A549 treated with ZK216348 at 1 μM for 4 hours (cell line): Measurements from ENCODE around the gene CNFN. TPM values are rescaled to one million over a fixed set of nuclear protein-coding genes. Genes with fewer than 3 reads are reported as not detected.

Experiments
- total RNA-seq: library from RNA; stranded (reverse); fragments of 200-300 nt; extraction: Qiagen RNA extraction; gene quantifications from 5 replicates; pipeline ENCODE4 v1.2.3, GENCODE V29; 2022; ENCODE audit warnings: low read depth

Gene CNFN, protein sequence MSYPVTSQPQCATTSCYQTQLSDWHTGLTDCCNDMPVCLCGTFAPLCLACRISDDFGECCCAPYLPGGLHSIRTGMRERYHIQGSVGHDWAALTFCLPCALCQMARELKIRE
- total RNA-seq, result 35.4 to 51.0 TPM (median 43.8 TPM) in 5 replicates

DNA sequence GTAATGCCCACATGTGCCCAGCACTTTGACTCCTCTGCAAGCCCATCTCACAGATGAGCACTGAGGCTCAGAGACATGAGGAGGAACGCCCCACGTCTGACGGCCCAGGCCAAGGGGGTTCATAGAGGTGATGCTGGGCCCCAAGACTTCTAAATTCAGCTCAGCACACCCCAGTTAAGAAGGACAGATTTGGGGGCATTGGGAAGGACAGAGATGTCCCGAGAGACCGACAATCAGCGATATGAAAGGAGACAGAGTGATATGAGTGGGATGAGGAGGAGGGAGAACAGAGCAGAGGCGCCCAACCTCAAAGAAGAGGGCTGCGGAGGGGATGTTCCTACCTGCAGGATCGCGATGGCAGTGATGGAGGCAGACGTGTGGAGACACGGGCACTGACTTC is at the start of gene CNFN:
TSS of gene CNFN (minus strand) at position 399 of the 400 bp plus-strand sequence. CDS start 1,260 bp downstream, outside the sequence.

DNA sequence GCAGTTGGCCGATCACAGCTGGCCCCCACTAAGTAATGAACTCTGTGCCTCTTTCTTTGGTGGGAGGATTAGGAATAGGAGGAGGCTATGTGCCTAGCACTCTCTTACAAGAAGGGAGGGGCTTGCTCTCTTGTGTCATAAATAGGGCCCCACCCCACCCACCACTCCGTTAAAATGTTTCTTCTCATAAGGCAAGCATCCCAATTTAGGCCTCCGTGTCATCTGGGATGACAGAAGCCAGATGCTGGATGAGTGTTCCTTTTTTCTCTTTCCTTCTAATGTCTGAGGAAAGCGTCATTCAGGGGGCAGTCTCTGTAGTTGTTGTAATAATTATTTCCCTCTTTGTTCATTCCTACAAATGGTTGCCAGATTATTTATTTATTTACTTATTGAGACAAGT is 37.2 kb upstream of the CNFN start, which contains the start of gene LIPE:
TSS of gene LIPE (minus strand) at position 76 of the 400 bp plus-strand sequence. CDS start 239 bp downstream, outside the sequence.

Other genes starting within 250 kb of the CNFN start
- 43.1 to 88.7 TPM (median 75.9 TPM) in 5 replicates for gene DEDD2, start 172.6 kb downstream of the CNFN start, total RNA-seq
- gene ZNF526, start 170.0 kb downstream of the CNFN start, total RNA-seq, result 13.2 to 22.4 TPM (median 19.7 TPM) in 5 replicates
- 99.0 to 169 TPM (median 161 TPM) in 5 replicates for gene GSK3A, start 147.7 kb downstream of the CNFN start, total RNA-seq
- 110 to 131 TPM (median 125 TPM) in 5 replicates for gene ERF, start 135.2 kb downstream of the CNFN start, total RNA-seq
- gene CIC, start 121.0 kb downstream of the CNFN start, total RNA-seq, result 26.5 to 63.0 TPM (median 56.8 TPM) in 5 replicates
- 3.5 to 4.9 TPM (median 3.7 TPM) in 5 replicates for gene PRR19, start 88.2 kb downstream of the CNFN start, total RNA-seq
- 111 to 154 TPM (median 141 TPM) in 5 replicates for gene PAFAH1B3, start 87.7 kb downstream of the CNFN start, total RNA-seq
- gene TMEM145, start 77.0 kb downstream of the CNFN start, total RNA-seq, result 2.5 to 3.9 TPM (median 3.2 TPM) in 5 replicates
- gene MEGF8, start 64.7 kb downstream of the CNFN start, total RNA-seq, result 17.9 to 30.2 TPM (median 26.0 TPM) in 5 replicates
- gene LIPE, start 37.1 kb upstream of the CNFN start, total RNA-seq, result 1.3 to 3.0 TPM (median 2.0 TPM) in 5 replicates
- gene CXCL17, start 52.6 kb upstream of the CNFN start, total RNA-seq, result 0.39 TPM in 1 of 5 replicates, not detected in the others
- 1.3 to 2.4 TPM (median 2.3 TPM) in 5 replicates for gene CEACAM1, start 138.2 kb upstream of the CNFN start, total RNA-seq
- gene CEACAM8, start 204.6 kb upstream of the CNFN start, total RNA-seq, result not detected in 5 replicates